GM21786 (cell line): Measurements from ENCODE around the gene RRM1.
"Not testable (repeated sequence)": the region's sequence is repeated elsewhere in the genome, so short reads cannot be mapped to it uniquely, and the experiment has no call there.

ENCODE experiments used
- ATAC-seq: cut with Tn5 transposase; IDR thresholded peaks from one replicate; pipeline ENCODE4 v1.9.1; 2021; ENCODE audit not compliant: unreplicated experiment

The RRM1 gene

DNA sequence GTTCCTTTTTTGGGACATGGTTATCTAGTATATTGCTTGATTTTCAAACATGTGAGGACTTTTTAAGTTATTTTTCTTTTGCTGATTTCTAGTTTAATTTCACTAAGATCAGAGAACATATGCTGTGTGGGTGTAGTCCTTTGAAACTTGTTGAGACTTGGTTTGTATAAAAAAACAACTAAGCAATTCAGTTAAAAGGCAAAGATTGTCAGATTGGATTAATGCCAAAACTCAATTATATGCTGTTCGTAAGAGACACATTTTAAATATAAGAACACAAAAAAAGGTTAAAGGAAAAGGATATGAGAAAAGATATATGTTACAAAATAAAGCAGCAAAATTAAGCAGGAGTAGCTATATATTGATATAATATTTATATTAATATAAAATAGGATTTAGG is 17.8 kb upstream of the RRM1 start:
- no peak for ATAC-seq

DNA sequence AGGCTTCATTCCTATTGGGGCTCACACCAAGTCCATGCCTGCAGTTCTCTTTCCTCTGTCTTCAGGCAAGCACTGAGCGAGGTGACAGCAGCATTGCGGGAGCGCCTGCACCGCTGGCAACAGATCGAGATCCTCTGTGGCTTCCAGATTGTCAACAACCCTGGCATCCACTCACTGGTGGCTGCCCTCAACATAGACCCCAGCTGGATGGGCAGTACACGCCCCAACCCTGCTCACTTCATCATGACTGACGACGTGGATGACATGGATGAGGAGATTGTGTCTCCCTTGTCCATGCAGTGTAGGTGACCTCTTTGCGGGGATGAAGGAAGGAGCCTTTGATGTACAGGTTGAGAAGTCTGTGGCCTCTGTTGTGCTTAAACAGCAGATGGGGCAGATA is 11.4 kb upstream of the RRM1 start:
- no peak for ATAC-seq

DNA sequence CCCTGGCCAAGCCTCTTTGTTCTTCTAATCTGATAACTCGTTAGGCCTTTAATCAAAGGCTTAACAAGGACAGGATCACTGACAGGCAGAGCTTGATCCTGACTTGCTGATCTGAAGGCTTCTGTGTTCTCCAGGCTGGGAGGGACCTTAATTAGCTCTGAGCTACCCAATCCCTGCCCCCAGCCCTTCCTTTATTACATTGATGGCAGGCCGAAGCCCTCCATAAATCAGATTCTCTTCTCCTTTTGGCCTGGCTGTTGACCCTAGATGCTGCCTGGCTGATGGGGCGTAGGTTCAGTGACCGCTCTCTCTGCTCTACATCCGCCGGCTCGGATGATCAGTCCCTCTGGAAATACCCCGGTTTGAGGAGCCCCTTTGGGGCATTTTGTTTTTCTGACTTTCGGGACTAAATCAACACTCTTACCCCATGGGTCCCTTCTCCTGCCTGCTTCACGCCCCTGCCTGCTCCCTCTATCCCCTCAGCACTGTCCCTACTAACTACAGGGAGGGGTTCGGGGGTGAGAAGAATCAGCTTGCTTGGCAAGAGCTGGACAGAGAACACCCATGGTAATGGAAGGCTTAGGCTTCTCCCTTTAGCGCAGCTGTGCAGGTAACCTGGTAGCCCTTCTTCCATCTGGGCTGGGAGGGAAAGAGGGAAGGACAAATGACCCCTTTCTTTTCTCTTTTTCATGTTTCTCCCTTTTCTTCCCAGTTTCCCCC is 10.0 kb upstream of the RRM1 start:
- no peak for ATAC-seq

DNA sequence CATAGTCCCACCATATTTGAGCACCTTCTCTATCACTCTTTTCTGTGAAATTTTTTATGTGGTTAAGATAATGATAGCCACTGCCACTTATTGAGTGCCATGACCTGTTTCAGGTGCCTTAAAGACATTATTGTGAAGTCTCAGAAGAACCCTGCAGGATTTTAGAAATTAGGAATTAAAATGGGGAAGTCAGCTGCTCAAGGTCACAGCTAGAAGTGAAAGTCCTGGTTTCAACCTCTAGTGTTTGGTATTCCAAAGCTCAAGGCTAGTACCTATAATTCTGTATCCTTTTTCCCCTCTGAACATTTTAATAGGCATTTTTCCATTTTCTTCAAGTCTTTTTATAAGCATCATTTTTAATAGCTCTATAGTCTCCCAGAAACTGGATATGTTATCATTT is 9.0 kb upstream of the RRM1 start:
- ATAC-seq, result no peak

DNA sequence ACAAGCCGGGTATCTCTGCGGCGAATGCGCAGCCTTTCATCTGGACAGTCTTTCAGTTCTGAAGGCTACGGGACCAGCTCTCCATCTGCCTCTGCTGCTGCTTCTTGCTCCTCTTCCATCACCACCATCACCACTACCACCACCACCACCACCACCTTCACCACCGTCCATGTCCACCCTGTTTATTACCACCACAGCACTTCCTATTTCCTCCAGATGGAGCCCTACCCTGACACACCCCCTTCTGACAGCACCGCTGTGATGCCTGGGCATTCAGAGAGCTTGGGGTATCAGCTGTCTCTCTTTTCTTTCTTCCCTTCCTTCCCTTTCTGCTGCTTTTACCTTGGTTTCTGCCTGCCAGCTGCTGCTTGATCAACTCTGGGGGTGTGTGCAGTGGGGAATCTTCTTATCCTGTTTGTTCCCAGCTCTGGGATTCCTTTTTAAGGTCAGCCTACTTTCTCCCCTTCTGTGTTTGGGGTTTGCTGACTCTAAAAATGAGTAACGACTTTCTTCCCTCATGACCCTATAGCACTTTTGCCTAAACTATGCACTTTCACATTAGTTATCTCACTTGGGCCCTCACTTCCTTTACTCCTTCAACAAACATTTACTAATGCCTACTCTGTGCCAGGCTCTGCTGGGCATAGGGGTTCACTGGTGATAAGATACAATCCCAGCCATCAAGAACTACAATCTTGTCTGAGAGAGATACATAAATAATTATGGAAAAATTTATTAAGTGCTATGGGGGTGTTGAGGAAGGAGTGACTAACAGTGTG is 7.8 kb upstream of the RRM1 start:
- ATAC-seq, result no peak

DNA sequence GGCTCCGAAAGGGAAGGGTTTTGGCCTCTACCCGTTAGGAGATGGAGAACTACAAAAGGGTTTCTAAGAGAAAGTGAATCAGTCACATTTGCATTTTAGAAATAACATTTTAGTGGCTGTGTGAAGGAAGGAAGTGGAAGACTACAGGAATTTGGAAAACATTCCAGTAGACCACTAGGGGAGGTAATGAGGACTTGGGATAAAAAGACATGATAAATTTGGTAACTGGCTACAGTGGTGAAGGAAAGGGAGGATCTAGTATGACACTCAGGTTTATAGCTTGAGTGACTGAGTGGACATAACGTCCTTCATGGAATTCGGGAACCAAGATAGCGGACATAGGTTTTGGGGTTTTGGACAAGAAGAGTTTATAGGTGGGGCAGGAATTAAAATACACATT is 7.0 kb upstream of the RRM1 start:
- no peak for ATAC-seq

DNA sequence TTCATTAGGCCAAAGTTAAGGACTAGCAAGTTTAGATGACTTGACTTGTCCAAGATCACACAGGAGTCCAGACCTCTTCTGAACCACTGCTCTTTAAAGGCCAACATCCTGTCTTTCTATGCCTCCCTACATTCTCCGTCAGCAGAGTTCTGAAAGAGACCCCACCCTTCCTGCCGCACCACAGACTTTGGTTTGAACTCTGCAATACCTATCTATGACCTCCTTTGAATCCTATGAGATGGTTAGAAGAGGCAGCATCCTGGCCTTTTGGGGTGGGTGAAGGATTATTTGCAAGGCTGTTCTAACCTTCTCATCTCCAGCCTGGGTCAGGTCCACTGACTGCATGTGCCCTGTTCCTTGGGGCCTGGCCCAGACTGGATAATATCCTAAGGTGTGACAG is 4.3 kb upstream of the RRM1 start:
- ATAC-seq, result no peak

DNA sequence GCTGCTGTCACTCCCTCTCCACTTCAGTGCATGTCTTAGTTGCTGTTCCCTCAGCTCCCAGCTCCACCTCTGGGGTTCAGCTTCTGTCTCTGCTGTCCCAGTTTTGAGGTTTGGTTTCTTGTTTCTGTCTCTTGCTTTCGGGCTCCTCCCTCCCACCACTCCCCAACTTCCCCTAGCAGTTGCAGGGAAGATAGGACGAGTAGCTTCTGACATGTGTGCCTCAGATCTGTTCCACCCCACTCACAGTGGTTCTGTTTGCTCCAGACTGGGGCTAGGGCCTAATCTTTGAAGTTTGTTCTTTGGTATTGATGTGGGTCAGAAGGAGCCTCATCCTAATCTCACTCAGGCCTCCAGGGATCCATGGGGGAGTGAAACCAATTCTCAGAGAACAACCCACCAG is 2.6 kb upstream of the RRM1 start:
- ATAC-seq, result no peak

DNA sequence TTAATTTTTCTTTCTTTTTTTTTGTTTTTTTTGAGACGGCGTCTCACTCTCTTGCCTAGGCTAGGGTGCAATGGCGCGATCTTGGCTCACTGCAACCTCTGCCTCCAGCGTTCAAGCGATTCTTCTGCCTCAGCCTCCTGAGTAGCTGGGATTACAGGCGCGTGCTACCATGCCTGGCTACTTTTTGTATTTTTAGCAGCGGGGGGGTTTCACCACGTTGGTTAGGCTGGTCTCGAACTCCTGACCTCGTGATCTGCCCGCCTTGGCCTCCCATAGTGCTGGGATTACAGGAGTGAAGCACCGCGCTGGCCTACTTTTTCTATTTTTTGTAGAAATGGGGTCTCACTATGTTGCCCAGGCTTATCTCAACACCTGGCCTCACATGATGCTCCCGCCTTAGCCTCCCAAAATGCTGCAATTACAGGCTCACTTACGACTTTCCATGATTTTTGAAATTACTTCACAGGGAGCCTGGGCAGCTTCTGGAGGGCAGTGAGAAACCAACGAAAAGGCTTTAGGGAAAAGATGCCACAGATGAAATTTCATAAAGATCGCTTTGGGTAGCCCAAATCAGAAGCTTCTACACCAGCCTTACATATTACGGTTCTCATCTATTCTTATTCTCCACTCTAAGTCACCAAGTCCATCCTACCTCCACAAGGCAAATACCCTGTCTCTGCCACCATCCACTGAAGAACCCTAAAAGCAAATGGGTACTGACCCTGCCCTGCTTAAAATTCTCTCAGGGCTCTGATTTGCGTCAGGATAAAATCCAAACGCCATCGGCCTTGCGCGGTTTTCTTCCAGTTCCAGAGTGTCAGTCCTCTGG is 866 bp upstream of the RRM1 start:
- no peak for ATAC-seq

DNA sequence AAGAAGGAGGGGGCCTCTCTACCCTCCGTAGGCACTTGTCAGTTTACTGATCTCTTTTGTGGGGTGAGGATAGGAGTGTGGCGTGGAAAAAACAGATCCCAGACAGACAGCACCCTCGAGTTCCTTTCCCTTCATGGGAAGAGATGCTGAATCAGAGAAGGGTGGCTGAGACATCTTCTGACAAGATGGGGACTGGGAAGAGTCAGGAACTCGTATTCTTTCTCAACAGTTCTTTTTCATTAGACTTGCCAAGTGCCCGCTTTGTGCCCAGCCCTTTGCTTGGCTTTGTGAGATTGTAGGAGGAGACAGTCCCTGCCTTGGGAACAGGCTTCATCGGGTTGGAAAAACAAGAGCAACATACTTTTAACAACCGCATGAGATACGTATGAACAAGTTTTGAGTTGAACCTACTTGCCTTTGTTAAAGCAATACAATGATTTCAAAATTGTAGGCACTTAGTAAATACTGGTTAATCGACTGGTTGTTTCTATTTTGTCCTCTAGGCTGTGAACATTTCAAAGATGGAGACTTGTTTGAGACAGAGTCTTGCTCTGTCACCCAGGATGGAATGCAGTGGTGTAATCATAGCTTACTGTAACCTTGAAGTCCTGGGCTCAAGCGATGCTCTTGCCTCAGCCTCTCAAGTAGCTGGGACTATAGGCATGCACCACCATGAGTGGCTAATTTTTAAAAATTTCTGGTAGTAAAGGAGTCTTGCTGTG is 1.1 kb downstream of the RRM1 start:
- no peak for ATAC-seq

DNA sequence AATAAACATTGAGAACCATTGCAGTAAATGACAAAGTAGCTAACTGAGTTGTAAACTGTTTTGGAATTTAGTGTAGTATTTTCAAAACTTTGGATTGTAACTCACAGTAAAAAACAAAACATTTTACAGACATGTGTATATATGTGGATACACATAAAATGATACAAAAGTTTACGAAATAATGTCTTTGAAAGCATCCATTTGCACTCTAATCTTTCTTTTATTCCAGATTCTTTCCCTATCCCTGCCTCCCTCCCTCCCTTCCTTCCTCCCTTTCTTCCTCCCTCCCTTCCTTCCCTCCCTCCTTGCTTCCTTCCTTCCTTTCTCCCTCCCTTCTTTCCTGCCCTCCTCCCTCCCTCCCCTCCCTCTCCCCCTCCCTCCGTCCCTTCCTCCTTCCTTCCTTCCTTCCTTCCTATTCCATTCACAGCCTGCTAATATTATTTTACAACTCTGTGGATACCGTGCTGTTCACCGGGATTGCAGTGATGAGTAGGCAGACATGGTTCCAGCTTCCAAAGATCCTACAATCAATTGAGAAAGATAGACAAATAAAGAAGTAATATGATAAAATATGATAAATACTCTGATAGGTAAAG is 3.5 kb downstream of the RRM1 start:
- no peak for ATAC-seq

DNA sequence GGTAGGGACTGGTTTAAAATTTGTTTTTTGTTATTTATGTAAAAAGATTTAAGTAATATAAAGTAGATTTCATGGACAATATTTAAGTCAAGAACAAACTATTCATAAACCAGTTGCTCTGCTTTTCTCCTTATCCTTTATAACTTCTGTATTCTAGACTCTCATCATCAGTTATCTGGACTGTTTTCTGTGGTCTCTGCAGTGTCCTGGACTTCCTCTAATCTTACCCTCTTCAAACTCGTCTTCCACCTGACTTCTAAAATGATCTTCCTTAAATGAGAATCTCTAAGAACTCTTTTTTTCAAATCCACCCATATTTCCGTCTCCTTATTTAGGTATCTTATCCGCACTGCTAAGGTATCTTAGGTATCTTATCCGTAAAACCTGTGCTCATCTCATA is 8.1 kb downstream of the RRM1 start:
- ATAC-seq, result no peak

DNA sequence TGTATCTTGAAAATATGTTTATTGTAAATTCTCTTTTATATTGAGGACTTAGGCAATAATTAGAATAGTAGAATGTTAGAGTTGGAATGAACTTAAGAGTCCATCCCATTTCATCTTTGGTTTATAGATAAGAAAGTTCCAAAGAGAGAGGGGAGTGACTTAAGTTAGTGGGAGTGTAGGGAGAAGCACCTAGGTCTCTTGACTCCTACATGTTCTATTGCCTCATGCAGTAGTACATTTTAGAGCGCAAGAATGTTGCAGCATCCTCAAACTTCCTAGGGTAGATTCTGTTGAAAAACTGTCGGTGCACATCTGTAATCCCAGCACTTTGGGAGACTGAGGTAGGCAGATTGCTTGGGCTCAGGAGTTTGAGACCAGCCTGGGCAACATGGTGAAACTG is 8.7 kb downstream of the RRM1 start:
- ATAC-seq, result no peak

DNA sequence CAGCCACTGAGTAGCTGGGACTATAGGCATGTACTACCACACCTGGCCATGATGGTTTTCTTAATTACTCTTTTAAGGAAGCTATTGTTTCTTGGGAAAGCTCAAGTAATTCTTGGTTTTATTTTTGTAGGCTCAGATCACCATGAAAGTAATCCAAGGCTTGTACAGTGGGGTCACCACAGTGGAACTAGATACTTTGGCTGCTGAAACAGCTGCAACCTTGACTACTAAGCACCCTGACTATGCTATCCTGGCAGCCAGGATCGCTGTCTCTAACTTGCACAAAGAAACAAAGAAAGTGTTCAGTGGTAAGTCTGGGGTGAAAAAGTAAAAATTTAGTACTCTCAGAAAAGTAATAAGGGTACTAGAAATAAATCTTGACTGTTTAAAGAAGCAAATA is 11.3 kb downstream of the RRM1 start:
- no peak for ATAC-seq

DNA sequence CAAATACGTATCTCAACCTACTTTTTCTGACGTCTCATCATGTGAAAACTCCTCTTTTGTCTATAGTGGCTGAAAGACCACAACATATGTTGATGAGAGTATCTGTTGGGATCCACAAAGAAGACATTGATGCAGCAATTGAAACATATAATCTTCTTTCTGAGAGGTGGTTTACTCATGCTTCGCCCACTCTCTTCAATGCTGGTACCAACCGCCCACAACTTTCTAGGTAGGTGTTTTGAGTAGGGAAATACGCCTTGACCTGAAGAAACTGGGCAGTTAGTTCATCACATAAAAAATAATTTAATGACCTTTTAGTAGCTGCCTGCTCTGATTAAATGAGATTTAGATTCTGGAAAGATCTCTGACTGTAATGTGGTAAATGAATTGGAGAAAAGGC is 17.2 kb downstream of the RRM1 start:
- ATAC-seq, result no peak

DNA sequence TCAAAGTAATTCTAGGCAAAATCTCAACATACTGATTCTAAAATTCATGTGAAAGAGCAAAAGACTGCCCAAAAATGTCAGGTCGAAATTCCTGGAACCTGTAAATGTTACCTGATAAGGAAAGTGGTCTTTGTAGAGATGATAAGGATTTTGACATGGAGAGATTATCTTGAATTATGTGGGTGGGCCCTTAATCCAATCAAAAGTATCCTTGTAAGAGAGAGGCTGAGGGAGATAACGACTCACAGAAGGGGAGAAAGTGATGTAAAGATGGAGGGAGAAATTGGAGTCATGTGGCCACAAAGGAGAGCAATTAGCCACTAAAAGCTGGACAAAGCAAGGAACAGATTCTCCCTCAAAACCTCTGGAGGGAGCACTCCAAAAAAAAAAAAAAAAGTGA is 20.5 kb downstream of the RRM1 start:
- ATAC-seq, result no peak

DNA sequence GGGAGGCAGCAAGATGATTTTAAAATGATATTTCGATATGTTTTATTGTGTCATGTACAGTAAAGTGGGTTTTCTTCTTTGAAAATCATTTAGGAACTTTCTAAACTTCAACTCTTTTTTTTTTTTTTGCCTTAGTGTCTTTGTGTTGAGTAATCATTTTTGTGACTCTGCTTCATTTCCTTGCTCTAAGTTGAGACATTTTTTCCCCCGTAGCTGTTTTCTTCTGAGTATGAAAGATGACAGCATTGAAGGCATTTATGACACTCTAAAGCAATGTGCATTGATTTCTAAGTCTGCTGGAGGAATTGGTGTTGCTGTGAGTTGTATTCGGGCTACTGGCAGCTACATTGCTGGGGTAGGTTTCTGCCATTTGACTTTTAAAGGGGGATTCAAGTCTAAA is 23.5 kb downstream of the RRM1 start:
- no peak for ATAC-seq

DNA sequence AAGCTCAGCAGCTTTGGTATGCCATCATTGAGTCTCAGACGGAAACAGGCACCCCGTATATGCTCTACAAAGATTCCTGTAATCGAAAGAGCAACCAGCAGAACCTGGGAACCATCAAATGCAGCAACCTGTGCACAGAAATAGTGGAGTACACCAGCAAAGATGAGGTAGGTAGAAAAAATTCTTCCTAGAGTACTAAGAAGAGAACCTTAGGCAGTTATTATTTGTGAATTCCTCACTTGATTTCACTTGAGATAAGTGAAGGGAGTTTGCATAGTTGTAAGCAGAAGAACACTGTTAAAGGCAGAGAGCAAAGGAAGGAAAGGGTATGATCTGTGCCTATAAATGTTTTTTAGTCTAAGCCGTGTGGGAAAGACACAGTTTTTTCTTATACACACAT is 28.6 kb downstream of the RRM1 start:
- ATAC-seq, result no peak

DNA sequence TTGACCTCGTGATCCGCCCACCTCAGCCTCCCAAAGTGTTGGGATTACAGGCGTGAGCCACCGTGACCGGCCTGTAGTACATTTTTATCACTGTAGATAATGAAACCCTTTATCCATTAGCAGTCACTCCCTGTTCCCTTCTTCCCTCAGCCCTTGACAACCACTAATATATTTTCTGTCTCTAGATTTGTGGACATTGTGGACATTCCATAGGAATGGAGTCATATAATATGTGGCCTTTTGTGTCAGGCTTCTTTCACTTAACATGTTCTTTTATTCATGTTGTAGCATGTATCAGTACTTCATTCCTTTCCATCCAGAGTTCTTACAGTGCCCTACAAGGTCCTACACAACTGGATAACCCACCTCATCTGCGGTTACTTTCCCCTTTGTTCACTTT is 30.5 kb downstream of the RRM1 start:
- ATAC-seq, result no peak

DNA sequence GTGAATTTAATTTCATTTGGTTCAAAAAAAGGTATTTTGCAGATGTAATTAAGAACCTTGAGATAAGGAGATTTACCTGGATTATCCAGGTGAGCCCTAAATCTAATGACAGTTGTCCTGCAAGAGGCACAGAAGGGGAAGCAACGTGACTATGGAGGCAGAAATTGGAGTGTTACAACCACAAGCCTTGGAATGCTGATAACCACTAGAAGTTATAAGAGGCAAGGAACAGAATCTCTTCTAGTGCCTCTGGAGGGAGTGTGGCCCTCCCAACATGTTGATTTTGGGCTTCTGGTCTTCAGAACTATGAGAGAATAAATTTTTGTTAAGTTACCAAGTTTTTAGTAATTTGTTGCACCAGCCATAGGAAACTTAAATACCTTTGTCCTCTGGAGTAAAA is 32.8 kb downstream of the RRM1 start:
- no peak for ATAC-seq

DNA sequence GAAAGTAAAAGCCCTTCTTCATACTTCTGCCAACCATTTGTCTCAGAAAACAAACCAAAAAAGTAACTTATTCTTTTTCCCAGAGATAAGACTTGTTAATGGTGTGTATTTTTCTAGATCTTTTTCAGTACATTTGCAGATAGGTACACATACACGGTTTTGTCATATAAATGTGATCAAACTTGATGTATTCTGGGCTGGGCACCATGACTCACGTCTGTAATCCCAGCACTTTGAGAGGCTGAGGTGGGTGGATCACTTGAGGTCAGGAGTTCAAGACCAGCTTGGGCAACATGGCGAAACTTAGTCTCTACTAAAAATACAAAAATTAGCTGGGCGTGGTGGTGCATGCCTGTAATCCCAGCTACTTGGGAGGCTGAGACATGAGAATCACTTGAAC is 35.6 kb downstream of the RRM1 start:
- not testable (repeated sequence) for ATAC-seq
